Thoracic aorta (tissue), 2 donors: Measurements from ENCODE around the gene ANKRD11. TPM values are rescaled to one million over a fixed set of nuclear protein-coding genes. Genes with fewer than 3 reads are reported as not detected.

Experiments used
- ATAC-seq: fragments of 150-250 bp; one replicate; pipeline ENCODE4 v1.8.0; 2017; ENCODE audit warnings: low read depth; ENCODE audit not compliant: insufficient number of reproducible peaks, low FRiP score
- DNase-seq: peaks from one replicate; pipeline ENCODE4 v3.0.0-alpha.2; 2020; ENCODE audit warnings: low spot score
- H3K27ac ChIP-seq, 2 donors: fragments of 200-600 bp; sonication (generic); 1 replicate in 1 of 2; 2 replicates in 1 of 2; pipeline ENCODE4 v1.5.1; 2016; ENCODE audit warnings: mild to moderate bottlenecking in 2 of 2, moderate library complexity in 2 of 2
- H3K27me3 ChIP-seq: fragments of 200-600 bp; sonication (generic); replicated peaks from 2 replicates; pipeline ENCODE4 v1.6.0; 2016; ENCODE audit warnings: mild to moderate bottlenecking; ENCODE audit not compliant: insufficient read depth
- H3K36me3 ChIP-seq: fragments of 200-600 bp; sonication (generic); one replicate; pipeline ENCODE4 v1.5.1; 2016
- H3K4me1 ChIP-seq, 2 donors: fragments of 200-600 bp; sonication (generic); 1 replicate in 1 of 2; 2 replicates in 1 of 2; pipeline versions ENCODE4 v1.5.1 to v1.6.0; 2016; ENCODE audit warnings: low read depth in 2 of 2, mild to moderate bottlenecking in 1 of 2; ENCODE audit not compliant: control insufficient read depth in 1 of 2
- H3K4me3 ChIP-seq: fragments of 200-600 bp; sonication (generic); 2 replicates; pipeline ENCODE4 v1.5.1; 2016; ENCODE audit warnings: mild to moderate bottlenecking
- H3K9me3 ChIP-seq: fragments of 200-600 bp; sonication (generic); 2 replicates; pipeline ENCODE4 v1.5.1; 2016
- total RNA-seq, 2 donors: library from RNA; depleted of rRNA; stranded (reverse); fragments of >200 nt; gene quantifications; one replicate each; pipeline versions ENCODE4 v1.1.0 to v1.2.3, GENCODE V29; 2016
- TF ChIP-seq, protein P1 (sequence below): fragments of 200-600 bp; sonication (generic); IDR thresholded peaks from one replicate; pipeline ENCODE4 v1.5.1; 2019; ENCODE audit warnings: antibody characterized with exemption

Gene ANKRD11
- total RNA-seq, 2 donors from 2014 or later = 125 to 129 TPM

DNA sequence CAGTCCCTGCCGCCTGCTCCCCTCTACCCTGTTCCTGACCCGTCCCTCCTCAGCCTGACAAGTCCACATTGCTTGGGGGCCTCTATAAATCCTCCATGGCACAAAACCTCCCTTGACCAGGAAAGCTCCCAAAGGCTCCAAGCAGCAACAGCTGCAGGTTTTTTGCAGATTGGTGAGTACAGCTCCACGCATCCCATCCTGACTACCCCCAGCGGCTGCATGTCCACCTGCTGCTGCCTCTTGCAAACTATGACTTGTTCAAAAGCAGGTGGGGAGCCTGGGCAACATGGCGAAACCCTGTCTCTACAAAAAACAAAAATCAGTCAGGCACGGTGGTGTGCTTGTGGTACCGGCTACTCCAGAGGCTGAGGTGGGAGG, 122.8 kb downstream of the ANKRD11 start:
- TF ChIP-seq, protein P1, sequence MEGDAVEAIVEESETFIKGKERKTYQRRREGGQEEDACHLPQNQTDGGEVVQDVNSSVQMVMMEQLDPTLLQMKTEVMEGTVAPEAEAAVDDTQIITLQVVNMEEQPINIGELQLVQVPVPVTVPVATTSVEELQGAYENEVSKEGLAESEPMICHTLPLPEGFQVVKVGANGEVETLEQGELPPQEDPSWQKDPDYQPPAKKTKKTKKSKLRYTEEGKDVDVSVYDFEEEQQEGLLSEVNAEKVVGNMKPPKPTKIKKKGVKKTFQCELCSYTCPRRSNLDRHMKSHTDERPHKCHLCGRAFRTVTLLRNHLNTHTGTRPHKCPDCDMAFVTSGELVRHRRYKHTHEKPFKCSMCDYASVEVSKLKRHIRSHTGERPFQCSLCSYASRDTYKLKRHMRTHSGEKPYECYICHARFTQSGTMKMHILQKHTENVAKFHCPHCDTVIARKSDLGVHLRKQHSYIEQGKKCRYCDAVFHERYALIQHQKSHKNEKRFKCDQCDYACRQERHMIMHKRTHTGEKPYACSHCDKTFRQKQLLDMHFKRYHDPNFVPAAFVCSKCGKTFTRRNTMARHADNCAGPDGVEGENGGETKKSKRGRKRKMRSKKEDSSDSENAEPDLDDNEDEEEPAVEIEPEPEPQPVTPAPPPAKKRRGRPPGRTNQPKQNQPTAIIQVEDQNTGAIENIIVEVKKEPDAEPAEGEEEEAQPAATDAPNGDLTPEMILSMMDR = no peak
- H3K9me3 ChIP-seq = no peaks in the 10 kb centered on the region
- no peak overlapping the region for H3K27ac ChIP-seq
- no peaks in the 10 kb centered on the region for H3K27me3 ChIP-seq
- H3K4me3 ChIP-seq = no peak overlapping the region
- H3K36me3 ChIP-seq = no peaks in the 10 kb centered on the region
- DNase-seq (no peak), ATAC-seq (no peak)
- H3K4me1 ChIP-seq = peaks cover 30 to 63% of the 10 kb centered on the region in 2 donors

DNA sequence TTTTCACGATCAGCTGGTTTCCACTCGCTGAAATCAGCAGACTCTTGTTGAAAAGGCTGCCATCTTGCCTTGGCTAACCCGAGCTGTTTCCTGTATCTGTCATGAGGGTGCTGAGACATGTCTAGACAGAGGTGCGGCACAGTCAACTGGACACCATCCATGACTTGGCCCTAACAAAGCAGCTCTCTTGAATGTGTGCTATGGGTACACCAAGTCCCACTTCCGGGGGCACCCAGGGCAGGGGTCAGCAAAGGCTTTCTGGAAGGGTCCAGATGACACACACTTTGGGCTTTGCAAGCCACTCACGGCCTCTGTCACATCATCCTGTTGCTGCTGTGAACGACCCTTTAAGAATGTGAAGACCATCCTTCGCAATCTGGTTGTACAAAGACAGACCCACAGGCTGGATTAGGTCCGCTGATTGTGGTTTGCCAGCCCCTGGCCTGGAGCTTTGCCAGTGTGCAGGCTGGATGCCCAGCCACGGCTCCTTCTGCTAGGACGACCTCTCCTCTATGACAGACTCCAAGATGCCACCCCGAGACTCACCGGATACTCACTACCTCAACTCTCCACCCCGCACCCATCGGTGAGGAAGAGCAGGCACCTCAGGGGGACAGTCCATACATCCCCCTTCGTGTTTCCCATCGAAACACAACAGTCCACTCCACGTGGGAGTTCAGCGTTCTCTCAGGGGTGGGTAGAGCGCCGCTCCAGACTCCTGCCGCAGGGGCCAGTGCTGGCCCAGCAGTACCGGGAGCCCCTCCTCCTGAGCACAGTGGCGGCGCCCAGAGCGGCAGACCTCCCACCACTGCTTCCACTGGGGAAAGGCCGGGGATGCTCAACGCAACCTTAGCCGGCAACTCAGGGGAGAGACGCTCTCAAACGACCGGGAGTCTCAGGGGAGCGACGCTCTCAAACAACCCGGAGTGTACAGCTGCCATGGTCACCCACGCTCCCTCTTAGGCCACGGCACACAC, 123.5 kb downstream of the ANKRD11 start:
- no peaks in the 10 kb centered on the region for H3K27me3 ChIP-seq
- no peak for ATAC-seq
- DNase-seq = no peak
- TF ChIP-seq, protein P1 = no peak
- no peaks in the 10 kb centered on the region for H3K9me3 ChIP-seq
- H3K27ac ChIP-seq = no peak overlapping the region
- no peaks in the 10 kb centered on the region for H3K36me3 ChIP-seq
- H3K4me3 ChIP-seq = no peak overlapping the region
- H3K4me1 ChIP-seq = peaks cover 31 to 63% of the 10 kb centered on the region in 2 donors

DNA sequence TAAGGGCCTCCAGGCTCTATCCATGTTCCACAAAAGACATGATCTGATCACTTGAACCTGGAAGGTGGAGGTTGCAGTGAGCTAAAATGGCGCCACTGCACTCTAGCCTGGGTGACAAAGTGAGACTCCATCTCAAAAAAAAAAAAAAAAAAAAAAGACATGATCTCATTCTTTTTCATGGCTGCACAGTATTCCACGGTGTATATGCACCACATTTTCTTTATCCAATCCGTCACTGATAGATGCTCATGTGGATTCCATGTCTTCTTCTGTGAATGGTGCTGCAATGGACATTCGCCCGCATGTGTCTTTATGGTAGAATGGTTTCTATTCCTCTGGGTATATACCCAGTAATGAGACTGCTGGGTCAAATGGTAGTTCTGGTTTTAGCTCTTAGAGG, 124.4 kb downstream of the ANKRD11 start:
- ATAC-seq (no peak), DNase-seq (no peak)
- H3K36me3 ChIP-seq = no peaks in the 10 kb centered on the region
- no peaks in the 10 kb centered on the region for H3K27me3 ChIP-seq
- H3K4me1 ChIP-seq = peaks cover 32 to 71% of the 10 kb centered on the region in 2 donors
- H3K4me3 ChIP-seq = no peak overlapping the region
- H3K27ac ChIP-seq = no peak overlapping the region
- TF ChIP-seq, protein P1 = no peak
- no peaks in the 10 kb centered on the region for H3K9me3 ChIP-seq

DNA sequence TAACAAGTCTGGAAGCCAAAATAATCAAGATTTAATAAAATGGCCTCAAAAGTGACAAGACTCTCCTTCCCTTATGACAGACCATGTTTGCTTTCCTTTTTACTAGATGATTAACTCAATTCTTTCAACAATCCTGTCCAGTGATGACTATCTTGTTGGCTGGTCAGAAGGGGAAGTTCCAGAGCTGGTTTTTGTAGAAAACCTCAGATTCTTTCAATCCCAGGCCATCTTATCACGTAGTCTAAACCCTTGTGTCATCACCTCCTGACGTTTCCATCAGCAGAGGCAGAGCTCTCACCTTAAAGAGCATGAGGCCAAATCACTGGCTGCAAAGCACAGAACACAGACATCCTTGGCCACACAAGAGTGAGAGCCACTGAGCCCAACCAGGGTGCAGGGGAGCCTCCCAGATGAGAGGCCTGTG, 125.3 kb downstream of the ANKRD11 start:
- Histone ChIP-seq H3K9me3 (no peaks in the 10 kb centered on the region), H3K27me3 (no peaks in the 10 kb centered on the region), H3K4me3 (no peak overlapping the region), H3K36me3 (no peaks in the 10 kb centered on the region), H3K27ac (no peak overlapping the region), H3K4me1 (peaks cover 32 to 80% of the 10 kb centered on the region in 2 donors)
- no peak for ATAC-seq
- DNase-seq = no peak
- TF ChIP-seq, protein P1 = no peak

DNA sequence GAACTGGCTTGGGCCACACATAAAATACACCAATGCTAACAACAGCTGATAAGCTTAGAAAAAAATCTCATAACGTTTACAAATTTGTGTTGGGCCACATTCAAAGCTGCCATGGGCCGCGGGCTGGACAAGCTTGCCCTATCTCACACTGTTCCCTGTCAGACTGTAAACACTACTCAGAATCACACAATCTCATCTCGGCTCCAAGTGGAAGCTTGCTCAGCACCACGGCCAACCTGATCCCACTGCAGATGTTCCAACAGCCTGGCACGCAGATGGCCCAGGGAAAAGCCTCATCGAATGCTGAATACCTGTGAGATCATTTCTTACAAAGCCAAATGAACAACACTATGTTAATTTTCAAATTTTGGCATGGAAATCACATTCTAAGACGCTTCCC, 125.8 kb downstream of the ANKRD11 start:
- Histone ChIP-seq H3K4me3 (no peak overlapping the region), H3K36me3 (no peaks in the 10 kb centered on the region), H3K9me3 (no peaks in the 10 kb centered on the region), H3K27me3 (no peaks in the 10 kb centered on the region), H3K4me1 (peaks cover 28 to 81% of the 10 kb centered on the region in 2 donors), H3K27ac (peak overlapping the region in 1 of 2 donors; percentile 10)
- TF ChIP-seq, protein P1 = no peak
- ATAC-seq (no peak), DNase-seq (no peak)
